OCI-LY3 (cell line): Measurements from ENCODE around the gene PHF23.
A peak's percentile ranks its signal among the peaks of the same experiment; 100 is the strongest.

ENCODE experiments used
- H2AFZ ChIP-seq: fragments of 200-600, 300-600 bp; shearing (Covaris generic); 2 replicates; pipeline ENCODE4 v1.6.0; 2014; ENCODE audit warnings: antibody characterized with exemption, low read depth, low read length
- H3K27ac ChIP-seq: fragments of 200-600, 300-600 bp; sonication (generic); 2 replicates; pipeline ENCODE4 v1.5.1; 2014; ENCODE audit warnings: mild to moderate bottlenecking, low read length, moderate library complexity, mixed read lengths
- H3K27me3 ChIP-seq: fragments of 200-600, 300-600 bp; sonication (generic); 2 replicates; pipeline ENCODE4 v1.6.1; 2014; ENCODE audit warnings: low read depth, low read length, mixed read lengths
- H3K36me3 ChIP-seq: fragments of 200-600, 300-600 bp; sonication (generic); replicated peaks from 2 replicates; pipeline ENCODE3; 2014; ENCODE audit warnings: low read depth, low read length, mixed read lengths
- H3K4me1 ChIP-seq: fragments of 300-600, 200-600 bp; sonication (generic); 2 replicates; pipeline ENCODE4 v1.6.1; 2014; ENCODE audit warnings: low read length, mixed read lengths
- H3K4me2 ChIP-seq: fragments of 200-600, 300-600 bp; sonication (generic); 2 replicates; pipeline ENCODE4 v1.6.1; 2014; ENCODE audit warnings: low read length, mixed read lengths
- H3K4me3 ChIP-seq: fragments of 300-600, 200-600 bp; sonication (generic); 2 replicates; pipeline ENCODE4 v1.5.1; 2014; ENCODE audit warnings: antibody characterized with exemption, mild to moderate bottlenecking, low read length, moderate library complexity
- H3K79me2 ChIP-seq: fragments of 300-600, 200-600 bp; shearing (Covaris generic); 2 replicates; pipeline ENCODE4 v1.6.1; 2014; ENCODE audit warnings: mild to moderate bottlenecking, low read length, mixed read lengths
- H3K9ac ChIP-seq: fragments of 300-600, 200-600 bp; shearing (Covaris generic); 2 replicates; pipeline ENCODE4 v1.6.0; 2014; ENCODE audit warnings: mild to moderate bottlenecking, low read length, moderate library complexity
- H3K9me3 ChIP-seq: fragments of 200-600, 300-600 bp; shearing (Covaris generic); 2 replicates; pipeline ENCODE4 v1.6.1; 2014; ENCODE audit warnings: low read length, mixed read lengths; ENCODE audit not compliant: insufficient read depth
- H4K20me1 ChIP-seq: fragments of 200-600, 300-600 bp; sonication (generic); 2 replicates; pipeline ENCODE4 v1.6.1; 2016; ENCODE audit warnings: low read length, mixed read lengths; ENCODE audit not compliant: insufficient read depth
- EZH2phosphoT487 ChIP-seq: fragments of 200-600 bp; shearing (Covaris generic); IDR thresholded peaks from 2 replicates; pipeline ENCODE4 v1.6.1; 2018; ENCODE audit warnings: antibody characterized with exemption, mixed run types, low read depth
- TF ChIP-seq, protein P1 (sequence below): fragments of 200-600, 300-600 bp; sonication (generic); IDR thresholded peaks from 2 replicates; pipeline ENCODE4 v1.5.1; 2014; ENCODE audit warnings: antibody characterized with exemption, low read length, low read depth

PHF23 gene

DNA sequence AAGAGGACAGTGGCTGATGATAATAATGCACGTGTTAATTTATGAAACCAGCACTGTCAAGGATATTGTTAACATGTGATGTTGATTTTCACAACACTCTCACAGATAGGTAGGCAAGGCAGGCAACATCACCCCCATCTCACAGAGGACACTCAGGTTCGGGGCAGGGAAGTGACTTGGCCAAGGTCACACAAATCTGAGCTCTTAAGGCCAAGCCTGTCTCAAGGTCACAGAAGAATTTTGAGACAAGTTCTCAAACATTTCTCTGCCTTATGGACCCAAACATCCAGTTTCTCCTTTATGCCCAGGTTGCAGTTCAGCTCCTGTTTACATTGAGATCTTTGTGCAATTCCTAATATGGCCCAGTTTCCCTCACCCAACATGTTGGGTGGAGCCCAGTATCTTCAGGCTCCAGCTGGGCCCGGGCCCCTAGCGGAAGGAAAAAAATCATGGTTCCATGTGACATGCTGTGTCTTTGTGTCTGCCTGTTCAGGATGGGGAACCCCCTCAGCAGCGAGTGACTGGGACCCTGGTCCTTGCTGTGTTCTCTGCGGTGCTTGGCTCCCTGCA lies 43.6 kb upstream of the PHF23 start:
- 0 out of 2 replicates have a peak overlapping the region, but pooled peaks have one; percentile 13 for H2AFZ ChIP-seq
- H3K4me2 ChIP-seq, result peak overlapping the region; percentile 41
- no peaks in the 10 kb centered on the region for H4K20me1 ChIP-seq
- H3K27ac ChIP-seq, result no peak overlapping the region
- no peaks in the 10 kb centered on the region for H3K27me3 ChIP-seq
- no peak for TF ChIP-seq EZH2phosphoT487
- TF ChIP-seq, protein P1, sequence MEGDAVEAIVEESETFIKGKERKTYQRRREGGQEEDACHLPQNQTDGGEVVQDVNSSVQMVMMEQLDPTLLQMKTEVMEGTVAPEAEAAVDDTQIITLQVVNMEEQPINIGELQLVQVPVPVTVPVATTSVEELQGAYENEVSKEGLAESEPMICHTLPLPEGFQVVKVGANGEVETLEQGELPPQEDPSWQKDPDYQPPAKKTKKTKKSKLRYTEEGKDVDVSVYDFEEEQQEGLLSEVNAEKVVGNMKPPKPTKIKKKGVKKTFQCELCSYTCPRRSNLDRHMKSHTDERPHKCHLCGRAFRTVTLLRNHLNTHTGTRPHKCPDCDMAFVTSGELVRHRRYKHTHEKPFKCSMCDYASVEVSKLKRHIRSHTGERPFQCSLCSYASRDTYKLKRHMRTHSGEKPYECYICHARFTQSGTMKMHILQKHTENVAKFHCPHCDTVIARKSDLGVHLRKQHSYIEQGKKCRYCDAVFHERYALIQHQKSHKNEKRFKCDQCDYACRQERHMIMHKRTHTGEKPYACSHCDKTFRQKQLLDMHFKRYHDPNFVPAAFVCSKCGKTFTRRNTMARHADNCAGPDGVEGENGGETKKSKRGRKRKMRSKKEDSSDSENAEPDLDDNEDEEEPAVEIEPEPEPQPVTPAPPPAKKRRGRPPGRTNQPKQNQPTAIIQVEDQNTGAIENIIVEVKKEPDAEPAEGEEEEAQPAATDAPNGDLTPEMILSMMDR, result no peak
- H3K4me3 ChIP-seq, result no peak overlapping the region
- no peaks in the 10 kb centered on the region for H3K36me3 ChIP-seq
- H3K4me1 ChIP-seq, result peaks cover 15% of the 10 kb centered on the region
- no peak overlapping the region for H3K9ac ChIP-seq
- H3K79me2 ChIP-seq, result no peaks in the 10 kb centered on the region
- no peaks in the 10 kb centered on the region for H3K9me3 ChIP-seq

GRCh38 chr17:7281953-7282751 lies 42.9 kb upstream of the PHF23 start:
- Histone ChIP-seq H3K79me2 (no peaks in the 10 kb centered on the region), H3K9me3 (no peaks in the 10 kb centered on the region), H3K27ac (no peak overlapping the region), H3K4me2 (peak overlapping the region; percentile 99), H3K4me1 (peaks cover 15% of the 10 kb centered on the region), H4K20me1 (no peaks in the 10 kb centered on the region), H3K4me3 (peak overlapping the region; percentile 84), H3K27me3 (no peaks in the 10 kb centered on the region), H3K36me3 (no peaks in the 10 kb centered on the region), H3K9ac (no peak overlapping the region), H2AFZ (no peak overlapping the region)
- TF ChIP-seq, protein P1, result no peak
- no peak for TF ChIP-seq EZH2phosphoT487

GRCh38 chr17:7281074-7281952 lies 42.1 kb upstream of the PHF23 start, which contains the start of gene SLC2A4:
TSS of gene SLC2A4 (plus strand) at chr17:7281718. CDS start at chr17:7281935, 217 bp downstream.
- Histone ChIP-seq H3K27me3 (no peaks in the 10 kb centered on the region), H2AFZ (peak within 1 kb of the TSS; percentile 80), H3K4me1 (peaks cover 15% of the 10 kb centered on the region), H3K79me2 (no peaks in the 10 kb centered on the region), H3K4me2 (peak within 1 kb of the TSS; percentile 99), H3K36me3 (no peaks in the 10 kb centered on the region), H3K9me3 (no peaks in the 10 kb centered on the region), H3K27ac (peak within 1 kb of the TSS; percentile 42; the same call in 1 of the 2 replicates), H3K9ac (peak within 1 kb of the TSS; percentile 63), H4K20me1 (no peaks in the 10 kb centered on the region), H3K4me3 (peak within 1 kb of the TSS; percentile 84)
- no peak for TF ChIP-seq EZH2phosphoT487

GRCh38 chr17:7280519-7281073 lies 41.3 kb upstream of the PHF23 start:
- H3K4me1 ChIP-seq, result peaks cover 15% of the 10 kb centered on the region
- H3K4me3 ChIP-seq, result peak overlapping the region; percentile 84
- peak overlapping the region; percentile 99 for H3K4me2 ChIP-seq
- H4K20me1 ChIP-seq, result no peaks in the 10 kb centered on the region
- no peaks in the 10 kb centered on the region for H3K36me3 ChIP-seq
- peak overlapping the region; percentile 42; the same call in 1 of the 2 replicates for H3K27ac ChIP-seq
- peak overlapping the region; percentile 63 for H3K9ac ChIP-seq
- no peaks in the 10 kb centered on the region for H3K9me3 ChIP-seq
- H2AFZ ChIP-seq, result peak overlapping the region; percentile 80
- no peaks in the 10 kb centered on the region for H3K27me3 ChIP-seq
- no peak for TF ChIP-seq EZH2phosphoT487
- TF ChIP-seq, protein P1, result peak; percentile 74
- no peaks in the 10 kb centered on the region for H3K79me2 ChIP-seq
